ENCODE results near the gene DYSF.

Gene DYSF

DNA sequence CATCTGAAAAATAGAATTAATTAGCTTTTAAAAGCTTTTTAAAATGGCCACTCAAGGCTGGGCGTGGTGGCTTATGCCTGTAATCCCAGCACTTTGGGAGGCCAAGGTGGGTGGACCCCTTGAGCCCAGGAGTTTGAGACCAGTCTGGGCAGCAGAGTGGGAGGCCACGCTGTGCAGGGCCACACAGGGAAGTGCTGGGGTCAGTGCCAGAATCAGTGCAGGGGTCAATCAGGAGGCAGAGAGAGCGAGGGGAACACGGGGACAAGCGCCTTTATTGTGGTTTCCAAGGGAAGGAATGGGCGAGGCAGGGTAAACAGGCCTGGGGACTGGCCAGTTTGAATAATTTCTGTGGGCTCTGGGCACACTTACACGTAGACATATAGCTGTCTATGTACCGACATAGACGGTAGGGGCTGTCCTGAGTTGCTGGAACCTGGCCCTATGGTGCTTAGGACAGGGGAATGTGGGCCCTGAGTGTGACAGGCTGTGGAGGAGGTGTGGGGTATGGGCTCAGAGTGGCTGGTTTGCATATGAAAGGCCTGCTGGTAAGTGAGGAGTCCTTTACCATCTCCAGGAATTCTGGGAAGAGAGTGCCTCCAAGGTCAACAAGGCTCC is 42.9 kb downstream of the DYSF start:
- Mint-ChIP-seq H3K4me3 (no peak overlapping the region), H3K36me3 (no peaks in the 10 kb centered on the region), H3K4me1 (ENCODE audit: low read depth) (no peaks in the 10 kb centered on the region), H3K27ac (no peak overlapping the region), H3K9me3 (ENCODE audit: low read depth) (no peaks in the 10 kb centered on the region), H3K27me3 (no peaks in the 10 kb centered on the region)

DNA sequence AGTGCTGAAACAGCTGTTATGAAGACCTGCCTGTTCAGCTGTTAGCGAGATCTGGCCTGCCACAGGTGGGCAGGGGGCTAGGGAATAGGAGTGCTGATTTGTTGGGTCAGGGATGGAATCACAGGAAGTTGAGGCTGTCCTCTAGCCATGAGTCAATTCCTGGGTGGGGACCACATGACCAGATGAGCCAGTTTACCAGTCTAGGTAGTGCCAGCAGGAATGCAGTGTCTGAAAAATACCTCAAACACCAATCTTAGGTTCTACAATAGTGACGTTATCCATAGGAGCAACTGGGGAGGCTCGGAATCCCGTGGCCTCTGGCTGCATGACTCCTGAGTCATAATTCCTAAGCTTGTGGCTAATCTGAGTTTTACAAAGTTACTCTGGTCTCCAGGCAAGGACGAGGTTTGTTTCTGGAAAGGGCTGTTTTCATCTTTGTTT is 44.9 kb downstream of the DYSF start:
- no peak overlapping the region for H3K4me3 Mint-ChIP-seq
- no peaks in the 10 kb centered on the region for H3K36me3 Mint-ChIP-seq
- H3K9me3 Mint-ChIP-seq (ENCODE audit: low read depth), result no peaks in the 10 kb centered on the region
- H3K27ac Mint-ChIP-seq, result no peak overlapping the region
- H3K27me3 Mint-ChIP-seq, result no peaks in the 10 kb centered on the region
- no peaks in the 10 kb centered on the region for H3K4me1 Mint-ChIP-seq (ENCODE audit: low read depth)

DNA sequence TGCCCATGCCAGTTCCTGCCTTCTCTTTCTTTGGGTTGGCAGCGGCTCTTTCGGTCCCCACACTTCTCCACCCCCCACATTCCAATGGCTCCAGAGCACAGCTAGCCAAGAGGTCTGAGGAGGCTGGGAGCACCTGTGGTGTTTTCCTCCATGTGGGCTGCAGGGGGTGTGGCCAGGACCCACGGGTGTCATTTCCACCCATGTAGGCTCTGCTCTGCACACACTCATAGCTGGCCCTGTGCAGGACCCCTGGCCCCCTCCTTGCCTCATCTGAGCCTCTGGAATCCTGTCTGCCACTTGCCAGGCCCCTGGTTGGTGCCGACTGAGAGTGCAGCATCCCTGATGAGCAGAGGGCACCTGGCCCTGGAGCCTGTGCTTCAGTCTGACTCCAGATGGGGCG is 46.3 kb downstream of the DYSF start:
- no peaks in the 10 kb centered on the region for H3K9me3 Mint-ChIP-seq (ENCODE audit: low read depth)
- no peak overlapping the region for H3K27ac Mint-ChIP-seq
- H3K4me3 Mint-ChIP-seq, result no peak overlapping the region
- no peaks in the 10 kb centered on the region for H3K4me1 Mint-ChIP-seq (ENCODE audit: low read depth)
- H3K36me3 Mint-ChIP-seq, result no peaks in the 10 kb centered on the region
- no peaks in the 10 kb centered on the region for H3K27me3 Mint-ChIP-seq

DNA sequence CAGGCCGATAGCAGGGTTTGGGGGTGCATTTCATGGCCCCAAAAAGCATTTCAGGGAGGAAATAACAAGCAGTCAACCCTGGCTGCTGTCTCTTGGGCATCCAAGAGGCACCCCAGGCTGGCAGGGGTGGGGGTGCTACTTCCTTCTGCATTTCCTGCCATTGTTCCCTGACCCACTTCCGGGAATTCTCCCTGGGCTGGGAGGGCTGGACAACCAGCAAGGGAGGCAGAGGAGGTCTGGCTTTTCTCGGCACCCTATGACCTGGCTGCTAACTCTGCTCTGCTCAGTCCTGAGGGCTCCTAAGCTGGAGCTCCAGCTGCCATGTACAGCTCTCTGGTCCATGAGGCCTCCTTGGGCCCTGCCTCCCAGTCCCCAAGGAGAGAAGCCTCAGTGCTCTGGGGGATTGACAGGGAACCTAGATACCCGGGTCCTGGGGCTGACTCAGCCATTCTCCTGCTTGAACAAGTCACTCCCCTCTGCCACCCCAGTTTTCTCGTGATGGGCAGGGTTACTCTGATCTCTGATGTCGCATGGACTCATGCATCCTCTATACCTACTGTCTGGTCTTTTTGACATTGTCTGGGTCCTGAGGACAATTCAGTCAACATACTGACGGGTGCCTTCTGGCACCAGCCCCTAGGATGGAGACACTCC is 47.2 kb downstream of the DYSF start:
- Mint-ChIP-seq H3K4me1 (ENCODE audit: low read depth) (no peaks in the 10 kb centered on the region), H3K9me3 (ENCODE audit: low read depth) (no peaks in the 10 kb centered on the region), H3K36me3 (no peaks in the 10 kb centered on the region), H3K27ac (no peak overlapping the region), H3K4me3 (no peak overlapping the region), H3K27me3 (no peaks in the 10 kb centered on the region)

DNA sequence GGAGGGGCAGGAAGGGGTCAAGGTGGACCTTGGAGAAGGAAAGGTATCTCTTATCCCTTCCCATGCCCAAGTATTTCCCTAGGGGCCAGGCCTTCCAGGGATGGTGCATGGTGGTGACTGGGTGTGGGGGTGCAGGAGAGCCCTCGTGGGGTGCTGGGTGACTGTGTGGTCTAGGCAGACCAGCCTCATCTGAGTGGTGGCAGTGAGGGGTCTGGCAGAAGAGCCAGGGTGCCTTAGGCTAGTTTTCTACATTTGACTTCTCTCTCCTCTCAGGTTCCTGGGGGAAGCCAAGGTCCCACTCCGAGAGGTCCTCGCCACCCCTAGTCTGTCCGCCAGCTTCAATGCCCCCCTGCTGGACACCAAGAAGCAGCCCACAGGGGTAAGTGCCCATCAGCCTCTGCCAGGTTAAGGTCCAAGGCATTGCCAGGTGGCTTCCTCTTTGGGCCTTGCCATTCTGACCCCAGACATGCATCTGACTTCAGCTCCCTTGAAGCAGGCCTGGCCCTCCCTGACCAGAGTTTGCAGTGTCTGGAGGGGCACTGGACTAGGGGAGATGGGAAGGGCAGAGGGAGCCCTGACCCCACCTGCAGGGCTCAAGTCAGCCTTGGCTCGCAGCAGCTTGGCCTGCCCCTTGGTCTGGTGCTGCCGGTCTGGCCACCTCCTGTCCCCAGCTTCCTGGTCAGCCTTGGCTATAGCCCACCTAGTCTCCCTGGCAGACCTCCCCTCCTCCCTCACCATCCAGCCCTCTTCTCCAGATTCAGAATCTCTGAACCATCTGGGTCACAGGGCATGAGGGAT is 49.8 kb downstream of the DYSF start:
- Mint-ChIP-seq H3K4me3 (no peak overlapping the region), H3K27ac (no peak overlapping the region), H3K9me3 (ENCODE audit: low read depth) (no peaks in the 10 kb centered on the region), H3K4me1 (ENCODE audit: low read depth) (no peaks in the 10 kb centered on the region), H3K27me3 (no peaks in the 10 kb centered on the region), H3K36me3 (no peaks in the 10 kb centered on the region)

DNA sequence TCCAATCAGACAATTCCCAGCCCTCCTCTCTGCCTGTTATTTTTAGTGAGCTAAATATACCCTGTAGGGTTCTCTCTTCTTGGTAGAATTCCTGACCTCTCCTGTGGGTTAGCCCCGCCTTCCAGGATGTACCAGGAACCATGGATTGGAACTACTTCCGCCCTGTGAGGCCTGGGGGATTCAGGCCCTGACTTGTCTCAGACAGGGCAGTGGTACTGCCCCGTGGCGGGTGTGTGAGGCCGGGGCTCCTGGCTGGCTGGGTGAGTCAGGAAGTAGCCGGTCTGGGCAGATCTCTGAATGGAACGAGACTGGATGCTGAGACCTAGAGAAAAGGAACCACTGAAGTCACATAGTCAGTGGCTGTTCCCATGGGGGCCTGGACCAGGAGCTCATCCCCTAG is 50.5 kb downstream of the DYSF start:
- Mint-ChIP-seq H3K9me3 (ENCODE audit: low read depth) (no peaks in the 10 kb centered on the region), H3K4me1 (ENCODE audit: low read depth) (no peaks in the 10 kb centered on the region), H3K4me3 (no peak overlapping the region), H3K27me3 (no peaks in the 10 kb centered on the region), H3K27ac (no peak overlapping the region), H3K36me3 (no peaks in the 10 kb centered on the region)

DNA sequence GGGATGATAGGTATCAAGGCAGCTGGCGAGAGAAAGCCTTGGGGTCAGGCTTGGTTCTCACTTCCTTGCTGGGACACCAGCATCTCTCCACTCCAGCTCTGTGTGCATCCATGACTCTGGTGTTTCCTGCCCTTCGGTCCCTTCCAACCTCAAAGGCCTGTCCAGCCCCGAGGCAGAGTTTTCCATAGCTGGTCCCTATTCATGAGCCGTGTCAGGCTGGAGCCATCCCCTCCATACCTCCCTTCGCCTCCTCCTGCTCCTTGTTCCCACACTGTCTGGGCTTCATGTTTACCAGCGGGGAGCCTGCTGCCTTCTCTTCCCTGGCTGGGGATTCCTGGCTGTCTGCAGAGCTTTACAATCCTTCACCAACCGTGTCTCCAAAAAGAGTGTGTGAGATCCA is 51.2 kb downstream of the DYSF start:
- no peaks in the 10 kb centered on the region for H3K36me3 Mint-ChIP-seq
- no peaks in the 10 kb centered on the region for H3K4me1 Mint-ChIP-seq (ENCODE audit: low read depth)
- no peaks in the 10 kb centered on the region for H3K9me3 Mint-ChIP-seq (ENCODE audit: low read depth)
- H3K27me3 Mint-ChIP-seq, result no peaks in the 10 kb centered on the region
- no peak overlapping the region for H3K4me3 Mint-ChIP-seq
- H3K27ac Mint-ChIP-seq, result no peak overlapping the region

DNA sequence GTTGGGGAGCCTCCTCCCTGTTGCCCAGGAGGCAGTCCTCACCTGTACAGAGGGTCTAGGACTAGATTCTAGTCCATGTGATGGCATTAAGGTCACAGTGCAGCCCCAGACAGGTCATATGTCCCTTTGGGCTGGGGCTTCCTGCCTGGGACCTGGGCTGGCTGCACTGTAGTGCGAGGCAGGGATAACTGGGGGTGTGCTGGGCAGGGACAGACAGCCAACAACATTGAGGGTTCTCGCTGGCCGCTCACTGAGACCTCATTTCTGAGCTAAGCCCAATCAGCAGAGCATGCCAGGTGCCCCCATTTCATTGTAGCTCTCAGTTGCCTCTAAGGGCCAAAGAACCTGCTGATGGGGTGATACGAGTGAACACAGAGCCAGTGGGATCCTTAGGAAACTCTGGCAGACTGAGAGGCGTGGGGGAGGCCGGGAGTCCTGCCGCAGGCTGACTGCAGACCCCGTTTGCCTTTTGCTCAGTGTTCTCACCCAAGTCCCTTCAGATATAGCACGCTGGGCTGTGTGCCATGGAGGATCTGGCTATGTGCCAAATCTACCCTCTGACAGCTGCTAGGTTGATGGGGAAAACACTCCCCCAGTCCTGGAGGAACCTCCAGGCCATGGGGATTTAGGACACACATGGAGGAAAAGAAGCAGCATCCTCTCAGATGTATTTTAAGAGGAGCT is 51.9 kb downstream of the DYSF start:
- Mint-ChIP-seq H3K27me3 (no peaks in the 10 kb centered on the region), H3K36me3 (no peaks in the 10 kb centered on the region), H3K4me3 (no peak overlapping the region), H3K9me3 (ENCODE audit: low read depth) (no peaks in the 10 kb centered on the region), H3K27ac (no peak overlapping the region), H3K4me1 (ENCODE audit: low read depth) (no peaks in the 10 kb centered on the region)

DNA sequence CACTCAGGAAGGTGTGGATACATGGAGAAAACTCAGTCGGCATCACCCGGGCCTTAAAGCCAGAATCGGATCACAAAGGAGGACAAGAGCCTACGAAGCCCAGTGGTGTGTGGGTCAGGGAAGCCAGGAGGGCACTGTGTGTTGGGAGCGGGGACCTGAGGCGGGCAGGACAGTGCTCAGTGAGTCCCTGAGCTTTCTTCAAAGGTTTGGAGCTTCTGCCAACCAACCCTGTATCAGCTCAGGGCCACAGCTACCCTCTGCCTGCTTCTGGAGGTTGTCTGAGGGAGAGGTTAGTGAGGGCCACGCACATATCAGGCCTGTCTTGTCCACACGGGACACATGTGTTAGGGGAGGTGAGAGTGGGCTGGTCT is 52.4 kb downstream of the DYSF start:
- H3K4me1 Mint-ChIP-seq (ENCODE audit: low read depth), result no peaks in the 10 kb centered on the region
- no peaks in the 10 kb centered on the region for H3K9me3 Mint-ChIP-seq (ENCODE audit: low read depth)
- H3K4me3 Mint-ChIP-seq, result no peak overlapping the region
- no peaks in the 10 kb centered on the region for H3K27me3 Mint-ChIP-seq
- H3K36me3 Mint-ChIP-seq, result no peaks in the 10 kb centered on the region
- no peak overlapping the region for H3K27ac Mint-ChIP-seq

DNA sequence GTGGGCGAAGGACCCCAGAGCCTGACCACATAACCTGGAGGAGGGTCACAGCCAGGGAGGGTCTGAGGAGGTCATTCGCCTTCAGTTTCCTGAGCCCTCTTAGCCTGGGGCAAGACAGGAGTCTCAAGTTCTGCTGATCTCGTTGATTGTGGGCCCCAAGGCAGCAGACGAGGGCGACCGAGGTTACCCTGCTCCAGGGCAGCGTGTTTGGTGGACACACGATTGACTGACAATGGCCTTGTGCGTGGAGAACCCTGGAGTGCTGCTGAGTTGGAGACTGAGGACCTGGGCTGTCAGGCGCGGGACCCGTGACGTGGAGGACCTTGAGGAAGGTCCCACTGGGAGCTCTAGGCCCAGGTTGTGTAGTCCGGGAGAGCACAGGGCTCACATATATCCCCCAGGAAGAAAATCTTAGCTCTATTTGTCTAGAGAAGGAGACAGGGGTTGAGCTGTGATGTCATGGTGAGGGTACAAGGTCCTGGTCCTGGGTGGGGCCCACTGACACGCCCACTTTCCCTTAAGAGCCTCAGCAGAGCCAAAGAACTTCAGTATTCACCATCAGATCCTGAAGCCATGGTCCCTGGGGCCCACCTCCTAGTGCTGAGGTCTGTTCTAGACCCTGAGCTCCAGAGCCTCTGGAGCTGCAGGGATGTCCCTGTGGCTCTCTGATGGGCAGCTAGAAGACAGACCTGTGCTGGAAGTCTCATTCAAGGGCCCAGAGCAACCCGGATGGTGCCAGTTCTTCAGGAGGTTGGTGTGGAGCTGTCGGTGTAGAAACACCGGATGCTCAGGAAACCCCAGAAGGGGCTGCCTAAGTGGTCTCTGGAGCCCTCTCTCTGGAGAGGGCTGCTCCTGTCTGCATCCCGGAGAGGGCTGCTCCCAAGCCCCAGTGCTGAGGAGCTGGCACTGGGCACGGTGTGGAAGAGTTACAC is 53.1 kb downstream of the DYSF start:
- Mint-ChIP-seq H3K4me1 (ENCODE audit: low read depth) (no peaks in the 10 kb centered on the region), H3K4me3 (no peak overlapping the region), H3K27me3 (no peaks in the 10 kb centered on the region), H3K9me3 (ENCODE audit: low read depth) (no peaks in the 10 kb centered on the region), H3K27ac (no peak overlapping the region), H3K36me3 (no peaks in the 10 kb centered on the region)

DNA sequence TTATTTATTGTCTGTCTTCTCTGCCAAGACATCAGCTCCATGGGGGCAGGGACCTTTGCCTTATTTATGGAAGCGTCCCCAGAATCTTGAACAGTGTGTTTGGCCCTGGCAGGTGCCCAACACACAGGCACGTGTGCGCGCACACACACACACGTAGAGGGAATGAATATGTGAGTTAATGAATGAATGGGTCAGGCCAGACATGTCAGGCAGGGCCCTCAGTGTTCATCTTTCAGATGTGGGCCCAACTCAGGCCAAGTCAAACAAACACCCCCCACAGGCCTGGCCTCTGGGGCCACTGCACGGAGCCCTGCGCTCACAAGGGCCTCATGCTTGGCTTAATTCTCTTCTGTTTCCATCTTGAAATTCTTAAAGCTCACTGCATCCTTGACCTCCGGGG is 54.1 kb downstream of the DYSF start:
- no peak overlapping the region for H3K4me3 Mint-ChIP-seq
- H3K27me3 Mint-ChIP-seq, result no peaks in the 10 kb centered on the region
- H3K4me1 Mint-ChIP-seq (ENCODE audit: low read depth), result no peaks in the 10 kb centered on the region
- H3K36me3 Mint-ChIP-seq, result no peaks in the 10 kb centered on the region
- no peaks in the 10 kb centered on the region for H3K9me3 Mint-ChIP-seq (ENCODE audit: low read depth)
- no peak overlapping the region for H3K27ac Mint-ChIP-seq

DNA sequence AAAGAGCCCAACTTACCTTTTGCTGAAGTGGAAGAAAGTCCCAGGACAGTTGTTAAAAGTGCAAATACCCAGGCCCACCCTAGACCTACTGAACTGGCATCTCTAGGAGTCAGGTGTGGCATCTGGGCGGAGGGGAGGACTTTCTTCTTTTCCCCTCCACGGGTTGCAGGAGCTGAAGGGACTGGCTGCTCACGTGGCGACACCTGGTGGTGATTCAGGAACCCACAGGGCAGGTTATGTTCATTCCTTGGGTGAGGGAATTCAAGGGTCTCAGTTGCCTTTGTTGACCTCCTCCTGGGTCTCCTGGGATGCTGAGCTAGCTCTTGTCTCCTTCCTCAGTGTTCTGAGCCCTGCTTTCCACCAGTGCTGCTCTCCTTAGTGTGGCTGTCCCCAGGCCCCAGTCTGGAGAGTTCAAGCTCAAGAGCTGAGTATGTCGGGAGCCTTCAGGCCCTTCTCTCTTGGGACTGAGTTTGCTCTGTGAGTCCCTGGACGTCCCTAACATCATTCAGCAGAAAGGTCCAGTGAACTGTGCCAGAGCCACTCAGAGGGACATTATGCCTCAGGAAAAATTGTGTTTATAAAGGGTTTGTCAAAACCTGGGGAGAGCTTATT is 56.9 kb downstream of the DYSF start:
- no peaks in the 10 kb centered on the region for H3K9me3 Mint-ChIP-seq (ENCODE audit: low read depth)
- H3K27me3 Mint-ChIP-seq, result peaks cover 2% of the 10 kb centered on the region
- no peaks in the 10 kb centered on the region for H3K36me3 Mint-ChIP-seq
- no peaks in the 10 kb centered on the region for H3K4me1 Mint-ChIP-seq (ENCODE audit: low read depth)
- no peak overlapping the region for H3K4me3 Mint-ChIP-seq
- no peak overlapping the region for H3K27ac Mint-ChIP-seq

DNA sequence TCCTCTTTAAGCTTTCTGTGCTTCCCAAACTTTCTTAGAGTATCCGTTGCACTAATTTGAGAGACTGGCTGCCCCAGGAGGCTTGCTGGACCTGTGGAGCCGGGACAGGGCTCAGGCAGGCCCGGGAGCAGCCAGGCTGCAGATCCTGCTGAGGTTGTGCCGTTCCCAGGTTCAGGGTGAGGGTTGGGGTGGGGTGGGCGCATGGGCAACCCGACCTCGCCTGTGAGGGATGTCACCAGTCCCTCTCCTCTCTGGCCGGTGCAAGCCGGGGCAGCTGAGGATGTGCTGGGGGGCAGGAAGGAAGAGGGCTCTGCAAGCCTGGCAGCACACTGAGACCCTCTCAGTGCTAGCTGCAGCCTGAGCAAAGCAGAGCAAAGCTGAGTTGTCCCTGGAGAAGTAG is 57.6 kb downstream of the DYSF start:
- Mint-ChIP-seq H3K4me3 (no peak overlapping the region), H3K36me3 (no peaks in the 10 kb centered on the region), H3K27ac (no peak overlapping the region), H3K9me3 (ENCODE audit: low read depth) (no peaks in the 10 kb centered on the region), H3K4me1 (ENCODE audit: low read depth) (no peaks in the 10 kb centered on the region), H3K27me3 (peaks cover 2% of the 10 kb centered on the region)

DNA sequence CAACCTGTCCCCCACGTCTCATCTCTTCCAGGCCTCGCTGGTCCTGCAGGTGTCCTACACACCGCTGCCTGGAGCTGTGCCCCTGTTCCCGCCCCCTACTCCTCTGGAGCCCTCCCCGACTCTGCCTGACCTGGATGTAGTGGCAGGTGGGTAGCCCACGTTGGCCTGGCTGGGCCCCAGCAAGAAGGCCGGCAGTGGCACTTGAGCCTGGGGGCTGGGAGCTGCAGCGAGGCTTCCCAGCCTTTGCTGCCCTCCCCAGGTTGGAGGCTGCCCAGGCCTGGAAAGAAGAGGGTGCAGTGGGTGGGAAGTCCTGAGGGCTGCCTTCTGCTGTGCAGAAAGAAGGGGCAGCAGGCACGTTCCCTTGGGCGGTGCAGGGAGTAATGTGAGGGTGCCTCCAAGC is 58.4 kb downstream of the DYSF start:
- no peaks in the 10 kb centered on the region for H3K36me3 Mint-ChIP-seq
- H3K4me3 Mint-ChIP-seq, result no peak overlapping the region
- peaks cover 2% of the 10 kb centered on the region for H3K27me3 Mint-ChIP-seq

More for the DNA sequence above, 58.4 kb downstream of the DYSF start:
- H3K9me3 Mint-ChIP-seq (ENCODE audit: low read depth), result no peaks in the 10 kb centered on the region
- no peak overlapping the region for H3K27ac Mint-ChIP-seq
- H3K4me1 Mint-ChIP-seq (ENCODE audit: low read depth), result no peaks in the 10 kb centered on the region

All from activated naive CD8-positive, alpha-beta T cell (primary cell).